SU-DHL-6 (cell line): ENCODE data around the gene GCDH.

Experiments
- EZH2phosphoT487 ChIP-seq: fragments of 200-600 bp; sonication (generic), shearing (Covaris generic); conservative IDR thresholded peaks from 2 replicates; pipeline ENCODE4 v1.6.1; 2018; ENCODE audit warnings: mild to moderate bottlenecking, antibody characterized with exemption, low read length, moderate library complexity, mixed read lengths
- TF ChIP-seq, protein P1 (sequence below): fragments of 200-600 bp; sonication (generic); IDR thresholded peaks from one replicate; pipeline ENCODE4 v1.5.1; 2017; ENCODE audit warnings: antibody characterized with exemption, mild to moderate bottlenecking, low read length, moderate library complexity; ENCODE audit not compliant: insufficient read depth, poor library complexity, severe bottlenecking

DNA sequence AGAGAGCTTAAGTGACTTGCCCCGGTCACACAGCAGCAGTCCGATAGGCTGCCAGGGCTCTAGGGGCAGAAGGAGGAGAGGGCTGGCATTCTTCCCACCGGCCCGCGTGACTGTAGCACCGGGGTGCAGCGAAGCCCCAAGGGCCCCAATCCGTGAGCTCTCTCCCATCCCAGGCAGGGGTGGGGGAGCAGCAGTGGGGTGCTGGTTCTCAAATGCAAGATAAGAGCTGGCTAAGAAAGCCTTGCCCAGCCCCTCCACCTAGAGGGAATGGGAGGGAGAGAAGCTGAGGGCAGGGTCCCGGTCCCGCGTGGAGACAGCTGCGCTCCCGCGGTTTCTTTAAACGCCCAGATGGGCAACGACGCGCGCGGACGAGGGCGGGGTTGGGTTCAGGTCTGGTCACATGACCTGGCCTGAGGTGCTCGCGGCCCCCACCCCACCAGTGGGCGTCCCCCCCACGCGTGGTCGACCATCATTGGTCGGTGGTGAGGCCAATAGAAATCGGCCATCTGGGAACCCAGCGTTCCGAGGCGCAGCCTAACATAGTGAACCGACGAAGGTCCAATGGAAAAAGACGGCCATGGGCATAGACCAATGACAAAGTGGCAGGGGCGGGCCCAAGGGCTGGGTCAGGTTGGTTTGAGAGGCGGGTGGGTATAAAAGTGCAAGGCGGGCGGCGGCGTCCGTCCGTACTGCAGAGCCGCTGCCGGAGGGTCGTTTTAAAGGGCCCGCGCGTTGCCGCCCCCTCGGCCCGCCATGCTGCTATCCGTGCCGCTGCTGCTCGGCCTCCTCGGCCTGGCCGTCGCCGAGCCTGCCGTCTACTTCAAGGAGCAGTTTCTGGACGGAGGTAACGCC, 47.2 kb downstream of the GCDH start, which contains the start of gene CALR:
- TF ChIP-seq, protein P1, sequence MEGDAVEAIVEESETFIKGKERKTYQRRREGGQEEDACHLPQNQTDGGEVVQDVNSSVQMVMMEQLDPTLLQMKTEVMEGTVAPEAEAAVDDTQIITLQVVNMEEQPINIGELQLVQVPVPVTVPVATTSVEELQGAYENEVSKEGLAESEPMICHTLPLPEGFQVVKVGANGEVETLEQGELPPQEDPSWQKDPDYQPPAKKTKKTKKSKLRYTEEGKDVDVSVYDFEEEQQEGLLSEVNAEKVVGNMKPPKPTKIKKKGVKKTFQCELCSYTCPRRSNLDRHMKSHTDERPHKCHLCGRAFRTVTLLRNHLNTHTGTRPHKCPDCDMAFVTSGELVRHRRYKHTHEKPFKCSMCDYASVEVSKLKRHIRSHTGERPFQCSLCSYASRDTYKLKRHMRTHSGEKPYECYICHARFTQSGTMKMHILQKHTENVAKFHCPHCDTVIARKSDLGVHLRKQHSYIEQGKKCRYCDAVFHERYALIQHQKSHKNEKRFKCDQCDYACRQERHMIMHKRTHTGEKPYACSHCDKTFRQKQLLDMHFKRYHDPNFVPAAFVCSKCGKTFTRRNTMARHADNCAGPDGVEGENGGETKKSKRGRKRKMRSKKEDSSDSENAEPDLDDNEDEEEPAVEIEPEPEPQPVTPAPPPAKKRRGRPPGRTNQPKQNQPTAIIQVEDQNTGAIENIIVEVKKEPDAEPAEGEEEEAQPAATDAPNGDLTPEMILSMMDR, result no peak
- TF ChIP-seq EZH2phosphoT487, result no peak
